Measurements from ENCODE around the gene ZNF511.
"Not testable (repeated sequence)": the region's sequence is repeated elsewhere in the genome, so short reads cannot be mapped to it uniquely, and the experiment has no call there.

Gene ZNF511

GRCh38 chr10:133320852-133321422, 12.2 kb downstream of the ZNF511 start:
- DNase-seq: not testable (repeated sequence)

- not testable (repeated sequence) for DNase-seq
Measured at GRCh38 chr10:133322064-133322709, 13.5 kb downstream of the ZNF511 start.

- DNase-seq: peak; percentile 85
Measured at GRCh38 chr10:133324198-133324792, 15.6 kb downstream of the ZNF511 start.

- DNase-seq: peak; percentile 44
Measured at GRCh38 chr10:133324857-133325260, 16.1 kb downstream of the ZNF511 start.

- DNase-seq: peak; percentile 39
Measured at GRCh38 chr10:133325440-133326222, 16.9 kb downstream of the ZNF511 start.

- DNase-seq: no peak
Measured at GRCh38 chr10:133326223-133326551, 17.5 kb downstream of the ZNF511 start.

- DNase-seq: peak; percentile 33
Measured at GRCh38 chr10:133326745-133327650, 18.3 kb downstream of the ZNF511 start.

GRCh38 chr10:133327651-133328357, 19.1 kb downstream of the ZNF511 start:
- peak; percentile 40 for DNase-seq

- DNase-seq: no peak
Measured at GRCh38 chr10:133328358-133329343, 19.9 kb downstream of the ZNF511 start.

- peak; percentile 83 for DNase-seq
Measured at GRCh38 chr10:133329491-133330202, 20.9 kb downstream of the ZNF511 start.

GRCh38 chr10:133332936-133333699, 24.4 kb downstream of the ZNF511 start:
- no peak for DNase-seq

GRCh38 chr10:133334503-133335245, 26.0 kb downstream of the ZNF511 start:
- peak; percentile 10 for DNase-seq

GRCh38 chr10:133335246-133336117, 26.8 kb downstream of the ZNF511 start:
- peak; percentile 56 for DNase-seq

GRCh38 chr10:133336118-133336576, 27.4 kb downstream of the ZNF511 start:
- DNase-seq: no peak

- DNase-seq: peak; percentile 55
Measured at GRCh38 chr10:133336577-133337369, 28.1 kb downstream of the ZNF511 start, which contains the start of gene CALY. Gene CALY, minus strand, starts transcription at chr10:133336896. Its CDS starts 7,907 bp downstream, at chr10:133328989.

GRCh38 chr10:133337370-133337725, 28.6 kb downstream of the ZNF511 start:
- no peak for DNase-seq
